SK-N-SH (cell line): ENCODE data around the gene ZNF837. TPM values are rescaled to one million over a fixed set of nuclear protein-coding genes. Genes with fewer than 3 reads are reported as not detected.
"Not testable (repeated sequence)": the region's sequence is repeated elsewhere in the genome, so short reads cannot be mapped to it uniquely, and the experiment has no call there.

Experiments
- CTCF ChIA-PET: fragments of 300-600, 350-600 bp; formaldehyde crosslinking; extraction: SDS; loops from one replicate; lab custom pipeline; 2021; lab: Yijun Ruan, JAX
- POLR2A ChIA-PET: fragments of 350-600 bp; sonication (Branson Sonifier 250); formaldehyde crosslinking; extraction: SDS; loops from one replicate; lab custom pipeline; 2020; ENCODE audit warnings: antibody characterized with exemption, inconsistent platforms; lab: Yijun Ruan, JAX
- DNase-seq: peaks from one replicate; pipeline ENCODE4 v3.0.0; 2012
- H2AFZ ChIP-seq: fragments of 200-600 bp; sonication (generic); 2 replicates; pipeline ENCODE4 v1.8.1; 2016; ENCODE audit warnings: antibody characterized with exemption, mild to moderate bottlenecking, low read depth
- H3F3A ChIP-seq: fragments of 200-600 bp; sonication (generic); replicated peaks from 2 replicates; pipeline ENCODE3; 2016; ENCODE audit warnings: antibody characterized with exemption, mild to moderate bottlenecking; ENCODE audit not compliant: insufficient read depth
- H3K27ac ChIP-seq, 2 experiments: fragments of 200-500 bp in 1 of 2; fragments of 200-600 bp in 1 of 2; sonication (Bioruptor generic) in 1 of 2; sonication (generic), shearing (Covaris generic) in 1 of 2; 2 replicates each; pipeline versions ENCODE4 v1.5.1 to v1.6.1; 2014 to 2016; ENCODE audit warnings: low read depth in 2 of 2, inconsistent platforms in 1 of 2, low read length in 1 of 2, mild to moderate bottlenecking in 1 of 2, mixed read lengths in 1 of 2
- H3K27me3 ChIP-seq: fragments of 200-600 bp; sonication (generic), shearing (Covaris generic); 2 replicates; pipeline ENCODE4 v1.6.1; 2016; ENCODE audit warnings: mixed run types; ENCODE audit not compliant: insufficient read depth
- H3K36me3 ChIP-seq, 2 experiments: fragments of 200-500 bp in 1 of 2; fragments of 200-600 bp in 1 of 2; sonication (Bioruptor generic) in 1 of 2; sonication (generic) in 1 of 2; replicated peaks in 1 of 2; 2 replicates each; pipeline versions ENCODE3 to v1.5.1; 2014 to 2016; ENCODE audit warnings: low read length in 1 of 2, mild to moderate bottlenecking in 1 of 2; ENCODE audit not compliant: insufficient read depth in 2 of 2, control insufficient read depth in 1 of 2
- H3K4me1 ChIP-seq, 2 experiments: fragments of 200-500 bp in 1 of 2; fragments of 200-600 bp in 1 of 2; sonication (Bioruptor generic) in 1 of 2; sonication (generic), shearing (Covaris generic) in 1 of 2; 2 replicates each; pipeline versions ENCODE4 v1.5.1 to v1.6.1; 2014 to 2016; ENCODE audit warnings: low read depth in 1 of 2, low read length in 1 of 2, mixed run types in 1 of 2; ENCODE audit not compliant: insufficient read depth in 2 of 2, control insufficient read depth in 1 of 2
- H3K4me2 ChIP-seq: fragments of 200-600 bp; sonication (generic), shearing (Covaris generic); 2 replicates; pipeline ENCODE4 v1.6.1; 2017; ENCODE audit warnings: mixed run types
- H3K4me3 ChIP-seq, 2 experiments: fragments of 200-500 bp in 1 of 2; fragments of 200-600 bp in 1 of 2; sonication (Bioruptor generic) in 1 of 2; sonication (generic), shearing (Covaris generic) in 1 of 2; 2 replicates each; pipeline versions ENCODE4 v1.5.1 to v1.8.1; 2014 to 2016; ENCODE audit warnings: low read depth in 2 of 2, inconsistent platforms in 1 of 2, low read length in 1 of 2, mild to moderate bottlenecking in 1 of 2, mixed read lengths in 1 of 2, moderate library complexity in 1 of 2
- H3K79me2 ChIP-seq: fragments of 200-600 bp; sonication (generic); 2 replicates; pipeline ENCODE4 v1.8.1; 2017; ENCODE audit warnings: mild to moderate bottlenecking; ENCODE audit not compliant: insufficient read depth
- H3K9ac ChIP-seq: fragments of 200-600 bp; sonication (generic); 2 replicates; pipeline ENCODE4 v1.6.1; 2017; ENCODE audit warnings: mixed run types
- H3K9me2 ChIP-seq: fragments of 200-600 bp; sonication (generic); 2 replicates; pipeline ENCODE4 v1.6.1; 2017; ENCODE audit warnings: mixed run types
- H3K9me3 ChIP-seq: fragments of 200-600 bp; sonication (generic); 2 replicates; pipeline ENCODE4 v1.6.1; 2017; ENCODE audit warnings: mixed run types, mild to moderate bottlenecking, moderate library complexity
- H4K20me1 ChIP-seq: fragments of 200-600 bp; sonication (generic); 2 replicates; pipeline ENCODE4 v1.6.1; 2017; ENCODE audit warnings: mild to moderate bottlenecking, mixed run types; ENCODE audit not compliant: insufficient read depth
- CHD2 ChIP-seq: fragments of 150-350 bp; IDR thresholded peaks from 2 replicates; pipeline ENCODE4 v1.6.1; 2018; ENCODE audit warnings: low read length; ENCODE audit not compliant: partially characterized antibody
- CTCF ChIP-seq: fragments of 200-600 bp; sonication (generic); IDR thresholded peaks from 2 replicates; pipeline ENCODE4 v1.6.1; 2017; ENCODE audit warnings: antibody characterized with exemption, mild to moderate bottlenecking, moderate library complexity
- EP300 ChIP-seq, 2 experiments: IDR thresholded peaks; 2 replicates each; pipeline versions ENCODE4 v1.4.0 to v1.6.1; 2012; ENCODE audit warnings: borderline replicate concordance in 1 of 2, low read depth in 1 of 2, low read length in 1 of 2
- EZH2phosphoT487 ChIP-seq: fragments of 200-600 bp; sonication (generic); IDR thresholded peaks from 2 replicates; pipeline ENCODE4 v1.6.1; 2017; ENCODE audit warnings: low read depth, mixed run types, mild to moderate bottlenecking, antibody characterized with exemption, moderate library complexity, borderline replicate concordance
- IRF3 ChIP-seq: fragments of 150-350 bp; IDR thresholded peaks from 2 replicates; pipeline ENCODE4 v1.6.1; 2016; ENCODE audit warnings: mild to moderate bottlenecking, low read depth, low read length
- MAX ChIP-seq: IDR thresholded peaks from 2 replicates; pipeline ENCODE4 v1.4.0; 2012; ENCODE audit warnings: low read depth
- MXI1 ChIP-seq: IDR thresholded peaks from 2 replicates; pipeline ENCODE4 v1.6.1; 2012; ENCODE audit warnings: mild to moderate bottlenecking, low read depth, low read length, improper control_type of control experiment
- NRF1 ChIP-seq: IDR thresholded peaks from 2 replicates; pipeline ENCODE4 v1.6.1; 2012; ENCODE audit warnings: low read depth, mild to moderate bottlenecking, low read length
- RAD21 ChIP-seq: IDR thresholded peaks from 2 replicates; pipeline ENCODE4 v1.6.1; 2012; ENCODE audit warnings: mild to moderate bottlenecking, low read length
- RFX5 ChIP-seq: IDR thresholded peaks from 2 replicates; pipeline ENCODE4 v1.6.1; 2012; ENCODE audit warnings: mild to moderate bottlenecking, improper control_type of control experiment, low read length
- SIN3A ChIP-seq: IDR thresholded peaks from 2 replicates; pipeline ENCODE4 v1.6.1; 2012; ENCODE audit warnings: low read depth, mild to moderate bottlenecking, low read length, moderate library complexity, borderline replicate concordance
- TAF1 ChIP-seq: IDR thresholded peaks from 2 replicates; pipeline ENCODE4 v1.6.1; 2012; ENCODE audit warnings: low read depth, mild to moderate bottlenecking, low read length, moderate library complexity, borderline replicate concordance
- TEAD4 ChIP-seq: IDR thresholded peaks from 2 replicates; pipeline ENCODE4 v1.4.0; 2012; ENCODE audit warnings: mild to moderate bottlenecking, borderline replicate concordance; ENCODE audit not compliant: insufficient read depth
- USF2 ChIP-seq: fragments of 150-350 bp; IDR thresholded peaks from 2 replicates; pipeline ENCODE4 v1.6.1; 2017; ENCODE audit warnings: antibody characterized with exemption, low read length, low read depth, borderline replicate concordance
- WGBS: methylation state at CpG from one replicate; pipeline ENCODE4 v1.1.6; 2017; ENCODE audit warnings: low lambda C conversion rate; 5-methylcytosine and 5-hydroxymethylcytosine counted together
- polyA plus RNA-seq, 3 experiments: library from polyadenylated mRNA; depleted of rRNA; stranded (reverse); fragments of >200 nt; gene quantifications; 2 replicates each; pipeline ENCODE4 v1.2.3, GENCODE V29; 2012

ZNF837 gene
- polyA plus RNA-seq, 1 of the 3 experiments (the other 2 are of a cell fraction) = 1.6 TPM

GRCh38 chr19:58406818-58407657 is 26.2 kb upstream of the ZNF837 start:
- ChIA-PET CTCF (interaction anchor here (1.2 to 1.3 kb wide), 3 partner anchors 16 to 112 kb away, joined by 3 to 4 read pairs (median 4); no protein-coding TSS in a partner anchor), POLR2A (no interaction called here)
- no peaks in the 10 kb centered on the region for H3K36me3 ChIP-seq
- peak overlapping the region; percentile 99 for H3K4me2 ChIP-seq
- peak overlapping the region; percentile 83 for H3K9ac ChIP-seq
- TF ChIP-seq MAX (no peak), CTCF (peak; percentile 54)
- H4K20me1 ChIP-seq = no peaks in the 10 kb centered on the region
- peaks cover 49% of the 10 kb centered on the region for H3K79me2 ChIP-seq
- no peaks in the 10 kb centered on the region for H3K9me3 ChIP-seq
- no peak overlapping the region for H2AFZ ChIP-seq
- H3K4me3 ChIP-seq = peak overlapping the region; percentile 84 to 97
- peaks cover 12% of the 10 kb centered on the region for H3F3A ChIP-seq
- H3K27me3 ChIP-seq = no peaks in the 10 kb centered on the region
- peaks cover 0 to 27% of the 10 kb centered on the region in 2 experiments; a peak in 1 of 4 replicates for H3K4me1 ChIP-seq
- DNase-seq = no peak
- peak overlapping the region; percentile 57 to 88; a peak in 2 of 4 replicates for H3K27ac ChIP-seq
- WGBS = 81% methylated on average over 9 of the region's 10 CpGs
- H3K9me2 ChIP-seq = no peaks in the 10 kb centered on the region

GRCh38 chr19:58403920-58404478 is 23.2 kb upstream of the ZNF837 start:
- H4K20me1 ChIP-seq, H3K36me3 ChIP-seq, DNase-seq, H3K9ac ChIP-seq, H3K4me3 ChIP-seq, H3K27ac ChIP-seq, H3K4me2 ChIP-seq, CTCF ChIA-PET, H3K27me3 ChIP-seq, H3K9me2 ChIP-seq, POLR2A ChIA-PET, H3K9me3 ChIP-seq, H2AFZ ChIP-seq: not testable (repeated sequence)
- peaks cover 21% of the 10 kb centered on the region for H3F3A ChIP-seq
- H3K4me1 ChIP-seq = peaks cover 6 to 33% of the 10 kb centered on the region in 2 experiments; a peak in 2 of 4 replicates
- peaks cover 35% of the 10 kb centered on the region for H3K79me2 ChIP-seq
- WGBS = 59% methylated on average over 5 of the region's 5 CpGs

GRCh38 chr19:58401840-58402421 is 21.1 kb upstream of the ZNF837 start:
- WGBS = 24% methylated on average over 21 of the region's 23 CpGs
- no peak for TF ChIP-seq SIN3A
- no peak for TF ChIP-seq RAD21
- no peak for TF ChIP-seq IRF3
- TF ChIP-seq RFX5 = no peak
- TF ChIP-seq NRF1 = no peak
- no peak for TF ChIP-seq EZH2phosphoT487
- no peak for TF ChIP-seq MXI1
- TF ChIP-seq CHD2 = no peak
- no peak for TF ChIP-seq USF2
- no peak for TF ChIP-seq TAF1
- TF ChIP-seq TEAD4 = no peak
- TF ChIP-seq EP300 (IDR thresholded peaks at IDR 0.05; ENCODE audit: borderline replicate concordance in 1 of 2, low read depth in 1 of 2, low read length in 1 of 2) = no peak

More at GRCh38 chr19:58401840-58402421, 21.1 kb upstream of the ZNF837 start:
- POLR2A ChIA-PET = no interaction called here
- H3K27me3 ChIP-seq = no peaks in the 10 kb centered on the region
- no peaks in the 10 kb centered on the region for H4K20me1 ChIP-seq
- H2AFZ ChIP-seq = peak overlapping the region; percentile 89
- CTCF ChIA-PET = no interaction called here
- peak overlapping the region; percentile 75 to 78; a peak in 3 of 4 replicates for H3K27ac ChIP-seq
- H3K9me2 ChIP-seq = no peaks in the 10 kb centered on the region
- H3K79me2 ChIP-seq = peaks cover 20% of the 10 kb centered on the region
- peak overlapping the region; percentile 88 for H3K4me2 ChIP-seq
- peaks cover 6 to 24% of the 10 kb centered on the region in 2 experiments; a peak in 2 of 4 replicates for H3K4me1 ChIP-seq
- H3K9me3 ChIP-seq = no peaks in the 10 kb centered on the region
- H3K4me3 ChIP-seq = peak overlapping the region; percentile 70 to 71
- H3K9ac ChIP-seq = peak overlapping the region; percentile 77
- H3K36me3 ChIP-seq = no peaks in the 10 kb centered on the region
- DNase-seq = no peak
- peaks cover 19% of the 10 kb centered on the region for H3F3A ChIP-seq
